Activated T-cell treated with anti-CD3 and anti-CD28 coated beads, Interleukin-2, amount 50 U/mL, for 72 hours (primary cell): ENCODE results near the gene MPHOSPH10. TPM values are rescaled to one million over a fixed set of nuclear protein-coding genes. Genes with fewer than 3 reads are reported as not detected.
"Not testable (repeated sequence)": the region's sequence is repeated elsewhere in the genome, so short reads cannot be mapped to it uniquely, and the experiment has no call there.

Experiments used
- ATAC-seq, 2 donors: fragments of 150-1000 bp; cut with Tn5 transposase; replicated peaks in 1 of 2; 2 replicates each; pipeline ENCODE4 v1.10.0; 2021; ENCODE audit warnings: moderate library complexity in 2 of 2, mild to moderate bottlenecking in 1 of 2
- DNase-seq, 2 donors: peaks; one replicate each; pipeline ENCODE4 v3.0.0; 2021 to 2022; ENCODE audit warnings: mixed read lengths in 1 of 2
- H3K27ac Mint-ChIP-seq: one replicate; pipeline ENCODE4 v1.8.0; 2022; ENCODE audit warnings: mild to moderate bottlenecking, moderate library complexity, mixed read lengths
- H3K27me3 Mint-ChIP-seq: one replicate; pipeline ENCODE4 v1.8.0; 2022; ENCODE audit warnings: low read depth, mixed read lengths
- H3K36me3 Mint-ChIP-seq, 2 donors: one replicate each; pipeline ENCODE4 v1.8.0; 2022; ENCODE audit warnings: mixed read lengths in 2 of 2, mild to moderate bottlenecking in 1 of 2; ENCODE audit not compliant: insufficient read depth in 2 of 2
- H3K4me1 Mint-ChIP-seq: one replicate; pipeline ENCODE4 v1.8.0; 2022; ENCODE audit warnings: low read depth, mixed read lengths
- H3K4me3 Mint-ChIP-seq, 2 donors: one replicate each; pipeline ENCODE4 v1.8.0; 2022; ENCODE audit warnings: mild to moderate bottlenecking in 2 of 2, mixed read lengths in 2 of 2, moderate library complexity in 2 of 2
- H3K9me3 Mint-ChIP-seq, 2 donors: one replicate each; pipeline ENCODE4 v1.8.0; 2022; ENCODE audit warnings: mixed read lengths in 2 of 2
- total RNA-seq, 2 donors: library from RNA; stranded (reverse); gene quantifications; one replicate each; pipeline ENCODE4 v1.2.3, GENCODE V29; 2022

The MPHOSPH10 gene, protein sequence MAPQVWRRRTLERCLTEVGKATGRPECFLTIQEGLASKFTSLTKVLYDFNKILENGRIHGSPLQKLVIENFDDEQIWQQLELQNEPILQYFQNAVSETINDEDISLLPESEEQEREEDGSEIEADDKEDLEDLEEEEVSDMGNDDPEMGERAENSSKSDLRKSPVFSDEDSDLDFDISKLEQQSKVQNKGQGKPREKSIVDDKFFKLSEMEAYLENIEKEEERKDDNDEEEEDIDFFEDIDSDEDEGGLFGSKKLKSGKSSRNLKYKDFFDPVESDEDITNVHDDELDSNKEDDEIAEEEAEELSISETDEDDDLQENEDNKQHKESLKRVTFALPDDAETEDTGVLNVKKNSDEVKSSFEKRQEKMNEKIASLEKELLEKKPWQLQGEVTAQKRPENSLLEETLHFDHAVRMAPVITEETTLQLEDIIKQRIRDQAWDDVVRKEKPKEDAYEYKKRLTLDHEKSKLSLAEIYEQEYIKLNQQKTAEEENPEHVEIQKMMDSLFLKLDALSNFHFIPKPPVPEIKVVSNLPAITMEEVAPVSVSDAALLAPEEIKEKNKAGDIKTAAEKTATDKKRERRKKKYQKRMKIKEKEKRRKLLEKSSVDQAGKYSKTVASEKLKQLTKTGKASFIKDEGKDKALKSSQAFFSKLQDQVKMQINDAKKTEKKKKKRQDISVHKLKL
- 10 to 100 TPM; 35.0 to 35.8 TPM for total RNA-seq

DNA sequence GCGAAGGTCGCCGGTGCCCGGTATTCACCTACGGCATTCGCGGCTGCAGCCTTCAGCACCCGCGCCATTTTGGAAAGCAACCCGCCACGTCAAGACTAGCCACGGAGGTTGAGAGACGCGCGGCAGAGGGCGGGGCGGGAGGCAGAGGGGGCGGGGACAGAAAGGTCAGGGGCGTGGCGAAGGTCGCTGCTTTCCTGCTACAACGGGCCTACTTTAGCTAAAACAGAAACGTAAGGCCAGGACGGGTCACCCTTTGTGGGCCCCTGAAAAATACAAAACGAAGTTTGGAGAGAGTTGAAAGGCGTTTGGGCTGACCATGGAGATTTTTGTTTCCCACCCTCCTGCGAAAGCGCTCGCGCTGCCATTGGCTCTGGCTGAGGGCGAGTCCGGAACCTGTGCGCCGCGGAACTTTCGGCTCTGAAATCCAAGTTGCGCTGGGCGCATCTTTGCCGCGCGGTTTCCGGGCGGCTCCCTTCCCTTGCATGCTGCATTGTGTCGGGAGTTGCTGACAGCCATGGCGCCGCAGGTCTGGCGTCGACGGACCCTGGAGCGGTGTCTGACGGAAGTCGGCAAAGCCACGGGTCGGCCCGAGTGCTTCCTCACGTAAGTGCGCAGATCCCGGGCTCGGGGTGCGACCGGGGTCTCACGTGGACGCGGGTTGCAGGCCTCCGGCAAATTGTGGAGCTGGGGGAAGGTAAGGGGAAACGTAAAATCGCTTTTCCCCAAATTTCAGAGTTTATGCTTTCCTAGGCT is at the start of gene MPHOSPH10, which contains the start of gene MCEE:
Gene MPHOSPH10, plus strand, starts transcription at position 483 of the 753 bp plus-strand sequence. Its CDS starts 32 bp downstream, at position 515.
Gene MCEE, minus strand, starts transcription at position 78 of the 753 bp plus-strand sequence. Its CDS starts 10 bp downstream, at position 68.
- peak; percentile 93 to 95 for ATAC-seq
- Mint-ChIP-seq H3K9me3 (no peaks in the 10 kb centered on the region), H3K4me1 (peaks cover 18% of the 10 kb centered on the region), H3K27me3 (no peaks in the 10 kb centered on the region), H3K36me3 (peaks cover 3% of the 10 kb centered on the region in 2 donors), H3K4me3 (no peak within 1 kb of the TSS), H3K27ac (peak within 1 kb of the TSS; percentile 85)
- DNase-seq: peak; percentile 92

DNA sequence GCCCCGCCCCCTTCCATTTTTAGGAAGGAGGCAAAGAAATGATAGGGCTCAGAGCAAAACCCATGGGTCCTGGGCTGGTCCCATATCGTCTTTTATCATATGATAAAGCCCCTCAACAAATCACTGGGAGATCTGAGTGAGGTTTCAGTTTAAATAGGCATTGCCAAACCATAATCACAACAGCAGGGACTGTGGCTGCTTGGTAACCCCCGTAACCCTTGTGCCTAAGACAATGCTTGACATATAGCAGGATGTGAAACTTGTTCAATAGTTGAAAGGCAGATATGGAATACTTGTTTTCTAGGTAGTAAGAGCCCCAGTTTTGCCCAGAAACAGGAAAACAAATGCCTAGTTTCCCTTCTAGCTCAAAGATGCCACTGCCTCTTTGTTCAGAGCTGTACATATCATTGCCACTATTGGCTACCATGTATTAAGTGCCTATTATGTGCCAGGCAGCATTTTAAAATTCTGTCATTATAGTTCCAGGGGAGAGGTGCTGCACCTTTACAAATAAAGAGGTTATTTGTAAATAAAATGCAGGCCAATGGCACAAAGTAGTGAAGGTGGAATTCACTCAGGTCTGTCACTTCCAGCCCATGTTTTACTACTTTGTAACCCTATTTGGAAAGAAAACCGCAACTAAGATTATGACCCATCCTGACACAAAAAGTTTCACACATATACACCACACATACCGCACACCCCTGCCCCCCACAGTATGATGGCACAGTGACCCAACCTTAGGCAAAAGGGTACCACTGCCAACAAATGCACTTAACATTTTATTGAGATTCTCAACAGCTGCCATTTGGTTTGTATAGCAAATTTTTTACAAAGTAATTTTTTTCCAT is 47.8 kb upstream of the MPHOSPH10 start:
- H3K9me3 Mint-ChIP-seq: no peaks in the 10 kb centered on the region
- peak overlapping the region; percentile 49 to 76 for H3K4me3 Mint-ChIP-seq
- ATAC-seq: peak; percentile 95 to 96
- peaks cover 8% of the 10 kb centered on the region for H3K27me3 Mint-ChIP-seq
- DNase-seq: peak; percentile 75 to 76
- H3K27ac Mint-ChIP-seq: peak overlapping the region; percentile 29
- peaks cover 16% of the 10 kb centered on the region for H3K4me1 Mint-ChIP-seq
- peaks cover 0 to 2% of the 10 kb centered on the region in 2 donors for H3K36me3 Mint-ChIP-seq

DNA sequence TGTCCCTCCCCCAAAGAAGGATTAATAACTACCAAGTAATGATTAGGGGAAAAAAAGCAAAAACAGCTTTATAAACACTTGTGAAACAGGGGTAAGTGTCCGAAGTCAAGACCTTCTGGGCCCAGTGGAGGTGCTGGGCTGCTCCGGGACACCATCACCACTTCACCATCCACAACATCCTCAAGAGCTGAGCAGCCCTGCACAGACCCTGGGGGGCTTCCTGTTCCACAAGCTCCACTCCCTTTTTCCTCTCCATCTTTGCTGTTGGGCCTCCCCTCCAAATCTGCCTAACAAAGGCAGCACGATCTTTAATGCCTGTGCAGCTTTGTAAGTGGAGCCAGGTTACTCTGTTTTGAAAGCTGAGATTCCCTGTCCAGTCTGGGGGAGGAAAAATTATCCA is 47.1 kb upstream of the MPHOSPH10 start:
- not testable (repeated sequence) for H3K36me3 Mint-ChIP-seq

DNA sequence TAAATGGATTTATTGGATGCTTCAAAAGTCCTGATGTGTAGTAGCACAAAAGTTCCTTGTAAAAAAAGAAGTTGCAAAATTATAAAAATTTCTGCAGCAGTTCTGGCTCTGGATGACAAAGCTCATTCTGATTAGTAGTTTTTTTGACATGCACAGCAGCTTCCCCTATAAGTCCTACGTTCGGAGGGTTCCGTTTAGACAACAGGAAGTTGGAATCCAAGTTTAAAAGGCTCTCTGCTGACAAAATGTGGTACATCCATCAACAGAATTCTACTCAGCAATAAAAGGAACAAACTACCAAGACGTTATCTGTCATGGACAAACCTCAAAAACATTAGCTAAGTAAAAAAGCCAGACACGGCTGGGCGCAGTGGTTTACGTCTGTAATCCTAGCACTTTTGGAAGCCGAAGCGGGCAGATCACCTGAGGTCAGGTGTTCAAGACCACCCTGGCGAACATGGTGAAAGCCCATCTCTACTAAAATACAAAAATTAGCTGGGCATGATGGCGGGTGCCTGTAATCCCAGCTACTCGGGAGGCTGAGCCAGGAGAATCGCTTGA is 46.6 kb upstream of the MPHOSPH10 start:
- not testable (repeated sequence) for H3K27ac Mint-ChIP-seq
- peaks cover 14% of the 10 kb centered on the region for H3K27me3 Mint-ChIP-seq

More for the DNA sequence above, 47.1 kb upstream of the MPHOSPH10 start:
- peaks cover 16% of the 10 kb centered on the region for H3K4me1 Mint-ChIP-seq
- DNase-seq, H3K27ac Mint-ChIP-seq, H3K9me3 Mint-ChIP-seq, ATAC-seq, H3K4me3 Mint-ChIP-seq: not testable (repeated sequence)
- H3K27me3 Mint-ChIP-seq: peaks cover 12% of the 10 kb centered on the region

DNA sequence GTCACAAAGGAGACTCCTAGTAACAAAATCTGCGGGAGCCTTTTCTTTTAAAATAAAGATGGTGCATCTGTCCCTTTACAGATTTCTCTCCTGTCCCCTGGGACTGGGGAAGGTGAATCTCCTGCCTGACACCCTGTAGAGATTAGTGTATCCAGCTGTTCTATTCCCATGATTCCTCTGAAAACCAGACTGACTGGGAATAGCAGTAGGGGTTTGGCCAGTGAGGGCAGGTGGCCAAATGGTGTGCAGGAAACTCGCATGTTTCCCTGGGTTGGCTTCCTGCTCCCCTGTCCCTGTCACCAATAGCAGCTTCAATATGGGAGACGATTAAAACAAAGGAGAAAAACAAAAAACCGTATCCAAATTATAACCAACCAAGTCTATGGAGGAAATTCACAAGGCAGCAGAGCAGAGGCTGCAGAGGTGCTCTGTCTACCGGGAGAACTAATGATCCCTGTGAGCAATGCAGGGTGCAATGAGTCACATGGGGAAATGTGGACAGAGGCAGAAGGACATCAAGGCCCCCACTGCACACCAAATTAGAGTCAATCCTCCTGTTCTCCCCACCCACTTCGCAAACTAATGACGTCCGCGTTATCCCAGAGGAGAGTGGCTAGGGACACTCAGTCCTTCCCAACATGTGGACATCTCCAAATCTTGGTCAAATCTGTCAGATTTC is 45.0 kb upstream of the MPHOSPH10 start:
- H3K36me3 Mint-ChIP-seq, ATAC-seq, H3K9me3 Mint-ChIP-seq, DNase-seq, H3K27ac Mint-ChIP-seq, H3K4me3 Mint-ChIP-seq: not testable (repeated sequence)
- peaks cover 14% of the 10 kb centered on the region for H3K27me3 Mint-ChIP-seq
- peaks cover 16% of the 10 kb centered on the region for H3K4me1 Mint-ChIP-seq

More for the DNA sequence above, 46.6 kb upstream of the MPHOSPH10 start:
- not testable (repeated sequence) for H3K36me3 Mint-ChIP-seq, DNase-seq, ATAC-seq, H3K9me3 Mint-ChIP-seq
- H3K4me1 Mint-ChIP-seq: peaks cover 16% of the 10 kb centered on the region
- H3K4me3 Mint-ChIP-seq: peak overlapping the region in 1 of 2 donors; percentile 14

DNA sequence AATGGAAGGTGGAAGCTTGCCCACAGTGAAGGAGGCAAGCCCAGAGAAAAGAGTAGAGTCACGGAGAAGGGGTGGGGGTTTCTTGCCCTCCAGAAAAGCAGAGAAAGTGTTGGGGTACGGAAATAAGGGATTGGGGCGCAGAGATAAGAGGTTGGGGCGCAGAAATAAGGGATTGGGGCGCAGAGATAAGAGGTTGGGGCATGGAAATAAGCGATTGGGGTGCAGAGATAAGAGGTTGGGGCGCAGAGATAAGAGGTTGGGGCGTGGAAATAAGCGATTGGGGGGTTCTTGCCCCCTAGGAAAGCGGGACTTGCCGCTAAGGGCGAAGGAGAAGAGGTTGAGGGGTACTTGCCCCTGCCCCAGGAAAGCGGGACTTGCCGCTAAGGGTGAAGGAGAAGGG is 41.0 kb upstream of the MPHOSPH10 start:
- H3K36me3 Mint-ChIP-seq, DNase-seq, ATAC-seq: not testable (repeated sequence)

DNA sequence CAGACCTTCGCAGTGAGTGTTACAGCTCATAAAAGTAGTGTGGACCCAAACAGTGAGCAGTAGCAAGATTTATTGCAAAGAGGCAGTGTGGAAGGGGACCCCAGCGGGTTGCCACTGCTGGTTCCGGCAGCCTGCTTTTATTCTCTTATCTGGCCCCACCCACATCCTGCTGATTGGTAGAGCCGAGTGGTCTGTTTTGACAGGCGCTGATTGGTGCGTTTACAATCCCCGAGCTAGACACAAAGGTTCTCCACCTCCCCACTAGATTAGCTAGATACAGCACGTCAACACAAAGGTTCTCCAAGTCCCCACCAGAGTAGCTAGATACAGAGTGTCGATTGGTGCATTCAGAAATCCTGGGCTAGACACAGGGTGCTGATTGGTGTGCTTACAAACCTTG is 38.6 kb upstream of the MPHOSPH10 start:
- H3K27ac Mint-ChIP-seq, DNase-seq, H3K9me3 Mint-ChIP-seq: not testable (repeated sequence)

More for the DNA sequence above, 41.0 kb upstream of the MPHOSPH10 start:
- not testable (repeated sequence) for H3K27ac Mint-ChIP-seq, H3K9me3 Mint-ChIP-seq, H3K4me3 Mint-ChIP-seq, H3K4me1 Mint-ChIP-seq
- H3K27me3 Mint-ChIP-seq: peaks cover 14% of the 10 kb centered on the region

DNA sequence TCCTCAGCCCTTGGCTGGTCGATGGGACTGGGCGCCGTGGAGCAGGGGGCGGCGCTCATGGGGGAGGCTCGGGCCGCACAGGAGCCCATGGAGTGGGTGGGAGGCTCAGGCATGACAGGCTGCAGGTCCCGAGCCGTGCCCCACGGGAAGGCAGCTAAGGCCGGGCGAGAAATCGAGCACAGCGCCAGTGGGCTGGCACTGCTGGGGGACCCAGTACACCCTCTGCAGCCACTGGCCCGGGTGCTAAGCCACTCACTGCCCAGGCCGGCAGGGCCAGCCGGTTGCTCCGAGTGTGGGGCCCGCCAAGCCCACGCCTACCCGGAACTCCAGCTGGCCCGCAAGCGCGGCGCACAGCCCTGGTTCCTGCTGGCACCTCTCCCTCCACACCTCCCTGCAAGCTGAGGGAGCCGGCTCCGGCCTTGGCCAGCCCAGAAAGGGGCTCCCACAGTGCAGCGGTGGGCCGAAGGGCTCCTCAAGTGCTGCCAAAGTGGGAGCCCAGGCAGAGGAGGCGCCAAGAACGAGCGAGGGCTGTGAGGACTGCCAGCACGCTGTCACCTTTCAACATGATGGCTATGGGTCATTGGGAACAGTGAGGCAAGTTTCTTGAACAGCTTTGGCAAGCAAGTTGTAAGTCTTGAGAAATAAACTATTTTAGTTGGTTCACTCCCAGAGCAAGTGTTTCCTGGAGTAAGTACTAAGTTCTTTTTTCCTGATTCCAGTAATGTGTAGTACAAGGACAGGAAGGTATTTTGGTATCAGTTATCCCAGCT is 37.8 kb upstream of the MPHOSPH10 start:
- ATAC-seq, H3K9me3 Mint-ChIP-seq, H3K27me3 Mint-ChIP-seq, H3K4me1 Mint-ChIP-seq, H3K36me3 Mint-ChIP-seq, H3K27ac Mint-ChIP-seq, H3K4me3 Mint-ChIP-seq, DNase-seq: not testable (repeated sequence)

More for the DNA sequence above, 38.6 kb upstream of the MPHOSPH10 start:
- not testable (repeated sequence) for ATAC-seq, H3K4me1 Mint-ChIP-seq, H3K4me3 Mint-ChIP-seq, H3K36me3 Mint-ChIP-seq
- peaks cover 14% of the 10 kb centered on the region for H3K27me3 Mint-ChIP-seq

DNA sequence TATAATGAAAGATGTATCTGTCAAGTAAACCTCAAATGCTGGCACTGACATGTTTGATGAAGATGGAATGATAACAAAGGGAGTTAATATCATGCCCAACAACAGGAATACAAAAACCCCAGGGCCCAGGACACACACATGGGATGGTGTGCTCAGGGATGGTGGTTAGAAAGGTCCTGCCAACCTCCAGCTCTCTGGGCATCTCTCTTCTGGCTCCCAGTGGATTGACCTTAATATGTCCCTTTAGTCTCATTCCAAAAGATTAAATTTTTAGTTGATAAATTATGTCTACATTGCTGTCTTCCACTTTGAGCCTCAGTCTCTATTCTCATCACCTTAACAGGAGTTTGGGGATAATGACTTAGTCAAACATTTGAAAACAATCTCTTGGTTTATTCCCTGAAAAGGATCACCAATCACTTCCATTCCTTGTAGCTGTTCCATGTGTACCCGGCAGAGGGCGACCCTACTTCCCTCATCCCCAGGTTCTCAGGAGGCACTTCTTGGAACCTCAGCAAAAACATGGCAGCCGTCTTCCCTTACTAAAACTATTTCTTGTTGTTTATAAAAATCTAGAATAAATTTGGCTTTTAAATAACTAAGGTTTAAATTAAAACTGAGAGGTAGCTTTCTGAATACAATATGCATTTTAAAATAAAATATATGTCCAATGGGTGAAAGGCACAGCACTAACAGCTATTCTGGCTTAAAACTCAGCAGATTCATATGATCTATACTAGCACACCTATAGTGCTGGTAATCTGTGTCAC is 30.1 kb upstream of the MPHOSPH10 start:
- Mint-ChIP-seq H3K4me1 (peaks cover 5% of the 10 kb centered on the region), H3K9me3 (peaks cover under 1% of the 10 kb centered on the region in 2 donors), H3K4me3 (no peak overlapping the region), H3K27ac (no peak overlapping the region), H3K27me3 (peaks cover 10% of the 10 kb centered on the region), H3K36me3 (no peaks in the 10 kb centered on the region)
- DNase-seq: peak; percentile 49 to 60
- ATAC-seq: peak; percentile 55 to 56

DNA sequence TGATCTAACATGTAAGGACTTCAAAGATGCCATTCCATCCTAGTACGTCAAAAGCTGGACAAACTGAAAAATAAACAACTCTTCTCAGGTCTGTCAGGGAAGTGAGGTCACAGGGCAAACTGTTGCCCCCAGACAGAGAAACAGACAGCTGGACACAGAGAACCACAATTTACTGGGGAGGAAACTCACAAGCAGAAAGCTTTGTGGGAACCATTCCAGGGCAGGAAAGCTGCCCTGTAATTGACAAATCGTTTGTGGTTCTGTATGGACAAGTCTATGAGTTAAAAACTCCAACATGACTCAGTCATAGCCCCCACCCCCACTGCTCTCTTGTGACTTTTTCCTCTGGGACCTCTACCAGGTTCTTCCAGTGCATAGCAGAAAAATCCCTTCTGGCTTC is 28.8 kb upstream of the MPHOSPH10 start:
- Mint-ChIP-seq H3K36me3 (no peaks in the 10 kb centered on the region), H3K4me1 (peaks cover 5% of the 10 kb centered on the region), H3K4me3 (no peak overlapping the region), H3K27me3 (peaks cover 10% of the 10 kb centered on the region), H3K9me3 (peaks cover 2 to 4% of the 10 kb centered on the region in 2 donors), H3K27ac (no peak overlapping the region)
- ATAC-seq (no peak), DNase-seq (no peak)
